HG03196 (cell line): ENCODE measurements around the gene FOXN3.
A peak's percentile ranks its signal among the peaks of the same experiment; 100 is the strongest.

Experiments
- ATAC-seq: cut with Tn5 transposase; IDR thresholded peaks from one replicate; pipeline ENCODE4 v1.9.1; 2021; ENCODE audit not compliant: unreplicated experiment

The FOXN3 gene

GRCh38 chr14:89288114-89288513, 128.9 kb downstream of the FOXN3 start:
- ATAC-seq, result no peak

- no peak for ATAC-seq
Observed at GRCh38 chr14:89284333-89285058, 132.5 kb downstream of the FOXN3 start.

- ATAC-seq, result peak; percentile 63
Observed at GRCh38 chr14:89283327-89284060, 133.5 kb downstream of the FOXN3 start.

GRCh38 chr14:89282191-89282590, 134.8 kb downstream of the FOXN3 start:
- ATAC-seq, result no peak

- no peak for ATAC-seq
Observed at GRCh38 chr14:89280600-89280999, 136.4 kb downstream of the FOXN3 start.

GRCh38 chr14:89279649-89280232, 137.3 kb downstream of the FOXN3 start:
- no peak for ATAC-seq

- ATAC-seq, result no peak
Observed at GRCh38 chr14:89277203-89277602, 139.8 kb downstream of the FOXN3 start.

GRCh38 chr14:89276424-89276975, 140.5 kb downstream of the FOXN3 start:
- ATAC-seq, result peak; percentile 93

GRCh38 chr14:89270439-89271227, 146.4 kb downstream of the FOXN3 start:
- no peak for ATAC-seq

- ATAC-seq, result no peak
Observed at GRCh38 chr14:89269404-89269803, 147.6 kb downstream of the FOXN3 start.

GRCh38 chr14:89268514-89268913, 148.5 kb downstream of the FOXN3 start:
- no peak for ATAC-seq

- ATAC-seq, result no peak
Observed at GRCh38 chr14:89267656-89268055, 149.4 kb downstream of the FOXN3 start.

- no peak for ATAC-seq
Observed at GRCh38 chr14:89267163-89267562, 149.9 kb downstream of the FOXN3 start.

- ATAC-seq, result no peak
Observed at GRCh38 chr14:89266754-89267153, 150.3 kb downstream of the FOXN3 start.

GRCh38 chr14:89265234-89265633, 151.8 kb downstream of the FOXN3 start:
- ATAC-seq, result no peak

GRCh38 chr14:89264196-89264800, 152.7 kb downstream of the FOXN3 start:
- no peak for ATAC-seq

GRCh38 chr14:89262041-89262440, 155.0 kb downstream of the FOXN3 start:
- ATAC-seq, result no peak

- ATAC-seq, result no peak
Observed at GRCh38 chr14:89260898-89261297, 156.1 kb downstream of the FOXN3 start.

GRCh38 chr14:89259951-89260609, 157.0 kb downstream of the FOXN3 start:
- no peak for ATAC-seq

- no peak for ATAC-seq
Observed at GRCh38 chr14:89258728-89259273, 158.2 kb downstream of the FOXN3 start.
